GM18511 (cell line): ENCODE results near the gene UXT.
"Not testable (repeated sequence)": the region's sequence is repeated elsewhere in the genome, so short reads cannot be mapped to it uniquely, and the experiment has no call there.

Source experiments
- ATAC-seq: cut with Tn5 transposase; IDR thresholded peaks from one replicate; pipeline ENCODE4 v1.9.1; 2021; ENCODE audit warnings: mild to moderate bottlenecking, moderate library complexity; ENCODE audit not compliant: unreplicated experiment

Gene UXT

DNA sequence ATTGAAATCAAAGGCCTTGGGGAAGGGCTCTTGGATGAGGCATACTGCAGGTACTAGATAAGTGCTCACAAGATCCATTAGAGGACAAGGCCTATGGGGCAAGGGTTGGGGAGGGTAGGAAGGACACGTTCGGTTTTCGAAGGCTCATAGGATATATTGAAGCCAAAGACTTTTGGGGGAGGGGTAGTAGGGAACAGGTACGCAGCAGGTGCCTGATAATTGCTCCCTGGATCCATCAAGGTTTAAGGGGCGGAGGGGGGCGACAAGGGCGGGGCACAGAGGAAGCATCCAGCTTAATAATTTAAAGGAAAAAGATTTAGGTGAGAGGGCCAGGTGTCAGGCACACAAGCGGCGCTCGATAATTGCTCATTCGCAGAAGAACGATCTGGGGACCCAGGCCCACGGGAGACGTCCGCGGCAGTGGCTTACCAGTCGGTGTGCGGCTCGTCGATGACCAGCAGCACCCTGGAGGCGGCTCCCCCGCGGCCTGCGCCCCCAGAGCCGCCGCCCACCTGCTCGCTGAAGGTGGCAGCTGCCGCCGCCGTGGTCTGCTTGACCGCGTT is 40.0 kb downstream of the UXT start:
- ATAC-seq, result no peak

DNA sequence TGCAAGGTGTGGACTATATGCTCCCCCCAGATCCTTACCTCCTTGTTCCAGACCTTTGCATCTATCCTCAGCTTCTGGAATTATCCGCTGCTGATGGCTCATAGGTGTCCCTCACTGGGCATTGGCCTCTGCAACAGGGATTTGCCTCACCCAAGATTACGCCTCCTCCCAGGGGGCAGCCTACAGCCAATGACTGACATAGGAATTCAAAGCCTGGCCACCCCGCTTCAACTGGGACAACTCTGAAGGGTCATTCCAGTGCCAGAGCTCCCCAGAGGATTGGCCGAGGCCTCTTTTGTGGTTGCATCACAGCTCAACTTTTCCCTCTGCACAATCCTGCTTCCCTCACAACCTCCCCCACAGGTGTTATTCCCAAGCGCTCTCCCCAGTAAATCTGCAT is 44.4 kb downstream of the UXT start:
- no peak for ATAC-seq

DNA sequence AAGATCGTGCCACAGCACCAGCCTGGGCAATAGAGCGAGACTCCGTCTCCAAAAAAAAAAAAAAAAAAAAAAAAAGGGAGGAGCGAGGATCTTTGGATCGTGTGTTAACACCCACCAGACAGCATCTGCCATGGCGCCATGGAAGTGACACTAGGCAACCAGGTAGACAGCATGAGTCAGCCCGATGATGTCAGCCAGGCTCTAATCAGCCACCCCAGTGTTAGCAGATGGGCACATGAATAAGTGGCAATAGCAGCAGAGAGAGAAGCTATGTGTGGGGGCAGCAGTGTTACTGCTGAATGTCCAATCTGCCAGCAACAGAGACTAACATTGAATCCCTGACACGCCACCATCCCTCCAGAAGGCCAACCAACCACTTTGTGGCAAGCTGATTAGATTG is 45.9 kb downstream of the UXT start:
- no peak for ATAC-seq

DNA sequence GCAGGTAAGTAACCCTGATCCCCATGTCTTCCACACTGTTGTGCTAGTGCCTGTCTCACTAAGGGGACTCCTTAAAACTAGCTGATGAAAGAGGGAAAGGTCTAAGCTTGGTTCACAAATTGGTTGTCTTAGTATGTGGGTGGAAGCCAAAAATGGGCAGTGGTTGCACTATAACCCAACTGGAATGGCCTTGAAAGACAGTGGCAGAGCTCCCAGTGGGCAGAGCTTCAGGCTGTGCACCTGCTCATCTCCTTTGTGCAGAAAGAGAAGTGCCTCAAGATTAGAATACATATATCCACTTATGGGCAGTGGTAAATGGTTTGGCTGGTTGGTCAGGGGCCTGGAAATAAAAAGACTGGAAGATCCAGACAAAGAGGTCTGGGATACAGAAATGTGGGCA is 46.6 kb downstream of the UXT start:
- no peak for ATAC-seq

DNA sequence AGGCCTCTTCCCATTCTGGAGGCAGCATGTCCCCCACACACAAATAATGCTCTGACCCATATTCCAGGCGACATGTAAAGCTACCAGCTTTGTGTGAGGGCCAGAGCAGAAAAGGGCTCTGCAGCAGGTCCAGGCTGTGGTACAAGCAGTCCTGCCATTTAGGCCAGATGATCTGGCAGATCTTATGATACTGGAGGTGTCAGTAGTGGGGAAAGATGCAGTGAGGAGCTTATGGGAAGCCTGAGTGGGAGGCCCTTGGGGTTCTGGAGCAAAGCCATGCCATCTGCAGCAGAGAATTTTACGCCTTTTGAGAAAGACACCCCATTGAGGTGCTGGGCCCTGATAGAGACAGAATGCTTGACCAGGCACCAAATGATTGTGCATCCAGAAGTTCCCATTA is 47.1 kb downstream of the UXT start:
- ATAC-seq, result no peak

DNA sequence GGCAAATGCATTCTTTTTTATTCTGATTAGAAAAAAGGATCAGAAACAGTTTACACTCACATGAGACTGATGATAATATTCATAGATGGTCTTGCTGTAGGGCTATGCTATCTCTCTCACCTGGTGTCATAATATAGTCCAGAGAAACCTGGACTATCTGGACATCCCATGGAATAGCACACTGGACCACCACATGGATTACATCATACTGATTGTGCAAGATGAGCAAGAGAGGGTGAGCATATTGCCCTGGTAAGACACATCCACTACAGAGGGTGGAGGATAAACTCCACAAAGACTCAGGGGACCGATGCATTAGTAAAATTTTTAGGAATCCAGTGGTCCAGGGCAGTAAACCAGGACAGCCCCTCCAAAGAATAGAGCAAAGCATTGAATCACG is 47.5 kb downstream of the UXT start:
- ATAC-seq, result no peak

DNA sequence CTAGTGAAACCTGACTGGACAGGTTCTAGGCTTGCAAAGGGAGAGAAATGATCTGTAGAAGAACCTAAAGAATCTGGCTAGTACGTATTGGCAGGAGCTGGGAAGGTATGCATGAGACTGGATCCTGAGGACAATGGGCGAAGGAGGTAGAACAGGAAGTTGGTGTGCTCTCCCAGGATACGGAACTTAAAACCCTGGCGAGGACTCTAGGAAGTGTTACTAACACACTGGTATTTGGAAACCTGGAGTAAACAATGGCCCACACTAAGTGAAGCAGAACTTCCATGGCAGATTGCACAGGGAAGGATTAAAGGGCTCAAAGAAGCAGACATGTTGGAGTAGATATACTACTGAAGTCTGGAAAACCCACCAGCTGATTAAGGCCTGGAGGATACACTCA is 48.5 kb downstream of the UXT start:
- no peak for ATAC-seq

DNA sequence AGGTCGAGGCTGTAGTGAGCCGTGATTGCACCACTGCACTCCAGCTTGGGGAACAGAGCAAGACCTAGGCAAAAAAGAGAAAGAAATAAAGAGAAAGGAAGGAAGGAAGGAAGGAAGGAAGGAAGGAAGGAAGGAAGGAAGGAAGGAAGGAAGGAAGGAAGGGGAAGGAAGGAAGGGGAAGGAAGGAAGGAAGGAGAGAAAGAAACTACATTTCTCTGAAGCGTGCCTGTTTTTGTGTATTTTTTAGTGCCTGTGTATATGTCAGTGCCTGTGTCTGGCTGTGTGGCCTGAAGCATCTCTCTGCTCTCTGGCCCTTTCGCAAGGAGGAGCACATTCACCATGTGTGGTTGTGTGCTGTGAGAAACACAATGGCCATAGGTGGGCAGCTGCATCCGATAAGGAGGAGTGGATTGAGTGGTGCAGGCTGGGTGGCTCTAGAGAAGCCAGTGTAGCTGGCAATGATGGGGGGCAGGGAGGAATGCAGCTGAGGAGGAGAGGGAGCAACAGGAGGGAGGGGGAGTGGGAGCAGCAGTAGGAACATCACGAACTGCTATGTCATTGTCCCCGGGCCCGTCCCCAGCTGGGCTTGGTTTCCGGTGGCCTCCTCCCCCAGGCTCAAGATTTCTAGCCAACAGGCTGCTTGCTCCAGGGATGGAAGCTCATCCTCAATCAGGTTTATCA is 50.7 kb downstream of the UXT start:
- ATAC-seq, result no peak

DNA sequence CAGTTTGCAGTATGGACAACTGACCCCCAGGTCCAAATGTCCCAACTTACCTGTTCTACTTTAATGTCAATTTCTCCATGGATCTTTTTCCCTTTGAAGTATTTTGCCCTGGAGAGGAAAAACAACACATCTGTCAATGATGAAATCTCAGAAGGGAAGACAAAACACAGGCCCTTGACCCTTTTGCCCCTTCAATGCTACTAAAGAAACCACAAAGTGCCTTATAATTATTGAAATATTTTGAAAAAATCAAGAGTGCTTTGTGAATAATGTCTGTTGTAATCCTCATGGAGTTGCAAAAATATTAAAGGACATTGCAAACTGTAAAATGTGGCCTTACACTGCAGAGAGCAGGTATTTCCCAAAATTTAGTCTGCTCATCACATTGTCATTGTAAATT is 51.9 kb downstream of the UXT start:
- no peak for ATAC-seq

DNA sequence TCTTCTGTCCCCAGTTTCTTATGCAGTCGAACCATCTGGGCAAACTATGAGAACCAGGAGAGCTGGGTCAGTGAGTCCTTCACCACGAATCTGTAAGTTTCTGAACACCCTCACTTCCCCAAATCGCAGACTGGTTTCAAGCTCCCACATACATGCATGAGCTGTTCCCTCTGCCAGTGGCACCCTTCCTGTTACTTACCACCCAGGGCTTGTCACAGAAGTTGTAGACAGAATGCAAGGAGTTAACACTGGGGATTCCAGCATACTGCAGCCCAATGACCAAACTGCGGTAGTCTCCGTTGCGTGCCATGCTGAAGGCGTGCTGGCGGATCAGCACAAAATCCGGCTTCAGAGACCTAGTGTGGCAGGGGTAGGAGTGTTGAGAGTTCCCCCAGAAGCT is 54.0 kb downstream of the UXT start:
- ATAC-seq, result no peak

DNA sequence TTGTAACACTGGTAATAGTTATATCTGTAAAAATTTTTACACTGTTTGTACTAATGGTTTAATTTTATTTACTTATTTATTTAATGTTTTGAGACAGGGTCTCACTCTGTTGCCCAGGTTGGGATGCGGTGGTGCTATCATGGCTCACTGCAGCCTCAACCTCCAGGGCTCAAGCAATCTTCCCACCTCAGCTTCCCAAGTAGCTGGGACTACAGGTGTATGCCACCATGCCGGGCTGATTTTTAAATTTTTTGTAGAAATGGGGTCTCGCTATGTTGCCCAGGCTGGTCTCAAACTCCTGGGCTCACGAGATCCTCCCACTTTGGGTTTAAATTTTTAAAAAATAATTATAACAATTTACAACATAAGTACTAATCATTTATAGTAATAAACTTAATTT is 55.9 kb downstream of the UXT start:
- ATAC-seq, result not testable (repeated sequence)
